ENCODE data around the gene HIBCH.

- TF ChIP-seq POLR2A (IDR thresholded peaks at IDR 0.05; ENCODE audit: low read depth, low read length) (no peak), POLR2AphosphoS5 (IDR thresholded peaks at IDR 0.05; ENCODE audit: low read depth, low read length) (no peak), PAX5 (IDR thresholded peaks at IDR 0.05; ENCODE audit: insufficient read depth, low read length, severe bottlenecking) (no peak)
Observed at GRCh38 chr2:190313880-190314279, 5.7 kb downstream of the HIBCH start.

All from GM12891 (cell line).